AG20443 (cell line): Measurements from ENCODE around the gene TNNC1.

ENCODE experiments used
- DNase-seq: peaks from one replicate; pipeline ENCODE4 v3.0.0; 2012; ENCODE audit warnings: low spot score, mixed read lengths

TNNC1 gene

DNA sequence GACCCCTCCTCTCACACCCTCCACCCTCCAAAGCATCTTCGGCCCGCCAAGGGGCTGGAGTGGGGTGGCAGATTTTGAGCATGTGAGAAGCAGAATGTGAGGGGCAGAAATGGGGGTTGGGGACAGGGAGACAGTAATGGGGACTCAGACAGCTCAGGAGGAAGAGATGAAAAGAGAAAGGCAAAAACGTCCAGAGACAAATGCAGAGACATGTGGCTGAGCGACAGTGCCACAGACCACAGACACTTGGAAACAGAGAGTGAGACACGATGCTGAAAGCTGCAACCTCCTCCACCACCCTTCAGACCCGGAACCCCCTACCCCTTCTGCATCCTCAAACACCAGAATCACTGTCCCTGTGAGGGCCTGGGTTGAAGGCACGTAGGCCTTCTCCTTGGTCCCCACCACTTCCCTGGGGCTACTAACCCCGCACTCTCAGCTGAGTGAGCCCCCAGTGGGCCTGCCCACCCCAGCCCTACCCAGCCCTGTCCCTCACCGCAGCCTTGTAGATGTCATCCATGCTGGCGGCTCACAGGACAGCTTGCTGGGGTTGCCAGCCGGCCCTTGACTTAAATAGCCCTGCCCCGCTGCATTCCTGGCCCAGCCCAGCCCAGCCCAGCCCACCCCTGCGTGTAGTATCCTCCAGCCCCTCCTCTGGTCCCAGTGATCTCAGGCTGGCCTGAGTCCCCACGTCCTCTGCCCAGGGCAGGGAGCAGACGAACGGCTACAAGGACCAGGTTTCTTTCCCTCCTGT, at the start of gene TNNC1:
Gene TNNC1 (minus strand): TSS at position 546 of the 754 bp plus-strand sequence. CDS start 26 bp downstream, at position 520.
- peak; percentile 53 for DNase-seq

DNA sequence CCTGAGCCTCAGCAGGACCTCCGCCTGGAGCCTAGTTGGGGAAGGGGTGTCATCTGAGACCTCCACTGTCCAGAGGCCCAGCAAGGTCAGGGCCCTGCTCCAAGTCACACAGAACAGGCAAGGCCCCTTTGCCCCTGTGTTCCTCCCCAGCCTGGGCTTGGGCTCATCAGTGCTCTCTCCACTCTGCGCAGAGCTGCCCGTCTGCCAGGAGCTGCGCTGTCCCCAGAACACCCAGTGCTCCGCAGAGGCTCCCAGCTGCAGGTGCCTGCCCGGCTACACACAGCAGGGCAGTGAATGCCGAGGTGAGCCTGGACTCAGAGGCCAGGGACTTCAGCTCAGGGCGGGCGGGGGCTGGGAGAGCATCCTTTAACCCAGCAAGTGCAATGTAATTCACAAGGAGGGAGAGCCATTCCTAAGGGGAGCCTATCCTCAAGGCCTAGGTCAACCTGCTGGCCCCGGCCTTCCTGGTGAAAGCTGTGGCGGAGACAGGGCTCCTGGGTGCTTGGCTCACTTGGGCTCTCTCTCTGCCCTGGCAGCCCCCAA, 49.0 kb upstream of the TNNC1 start:
- DNase-seq, result no peak

DNA sequence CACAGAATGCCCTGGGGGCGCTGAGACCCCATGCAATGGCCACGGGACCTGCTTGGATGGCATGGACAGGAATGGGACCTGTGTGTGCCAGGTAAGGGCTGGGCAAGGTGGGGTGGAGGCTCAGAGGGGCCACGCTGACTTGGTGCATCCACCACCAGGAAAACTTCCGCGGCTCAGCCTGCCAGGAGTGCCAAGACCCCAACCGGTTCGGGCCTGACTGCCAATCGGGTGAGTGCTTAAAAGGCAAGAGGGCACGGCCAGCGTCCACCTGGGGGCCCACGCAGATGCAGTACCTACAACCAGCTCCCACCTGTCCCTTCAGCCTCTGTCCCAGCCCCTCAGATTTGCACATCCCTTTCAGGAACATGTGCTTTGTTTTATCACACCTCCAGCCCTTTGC, 48.2 kb upstream of the TNNC1 start:
- no peak for DNase-seq

DNA sequence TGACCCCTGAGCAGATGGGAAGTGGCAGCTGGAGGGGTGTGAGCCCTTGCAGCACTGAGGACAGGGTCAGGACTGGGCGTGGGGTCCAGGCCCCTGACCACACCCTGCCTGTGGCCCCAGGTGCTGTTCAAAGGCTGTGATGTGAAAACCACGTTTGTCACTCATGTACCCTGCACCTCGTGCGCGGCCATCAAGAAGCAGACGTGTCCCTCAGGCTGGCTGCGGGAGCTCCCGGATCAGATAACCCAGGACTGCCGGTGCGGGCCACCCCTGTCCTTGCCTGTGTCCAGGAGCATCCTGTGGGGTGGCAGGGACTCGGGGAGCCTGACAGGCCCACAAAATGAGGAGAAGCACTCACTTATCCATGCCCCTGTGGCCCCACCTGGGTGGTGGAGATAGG, 47.2 kb upstream of the TNNC1 start:
- no peak for DNase-seq

- peak; percentile 83 for DNase-seq
Observed at GRCh38 chr3:52498137-52499054, 44.6 kb upstream of the TNNC1 start.

DNA sequence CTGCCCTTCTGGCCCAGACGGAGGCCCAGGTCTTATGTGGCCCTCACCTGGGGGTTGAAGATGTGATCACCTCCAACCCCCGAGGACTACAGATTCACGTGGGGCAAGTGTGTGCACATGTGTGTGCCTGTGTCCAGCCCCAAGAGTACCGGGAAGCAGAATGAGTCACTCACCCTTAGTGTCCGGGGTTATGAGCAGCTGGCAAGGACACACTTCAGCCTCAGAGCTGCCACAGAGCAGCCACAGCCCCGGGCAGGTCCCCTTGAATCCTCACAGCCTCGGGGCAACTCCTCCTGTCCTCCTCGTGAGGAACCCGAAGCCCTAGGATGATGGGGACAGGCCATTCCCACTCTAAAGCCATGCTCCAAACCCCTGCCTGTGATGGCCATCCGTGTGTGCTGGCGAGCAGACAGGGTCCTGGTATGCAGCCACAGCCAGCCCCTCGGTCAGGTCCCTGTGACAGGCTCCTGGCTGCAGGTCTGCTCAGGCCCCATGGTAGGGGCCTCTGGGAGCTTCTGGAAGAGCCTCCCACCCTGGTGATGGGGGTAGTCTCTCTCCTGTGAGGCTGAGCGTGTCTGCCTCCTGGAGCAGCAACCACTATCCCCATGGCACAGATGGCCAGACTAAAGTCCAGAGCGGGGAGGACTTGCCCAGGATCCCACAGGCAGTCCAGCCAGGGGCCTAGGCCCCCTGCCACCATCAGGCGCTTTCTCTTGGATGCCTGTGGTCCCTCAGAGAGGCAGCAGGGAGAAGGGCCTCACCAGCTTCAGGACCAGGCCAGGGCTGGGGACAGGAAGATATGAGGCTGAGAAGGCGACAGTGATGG, 42.1 kb upstream of the TNNC1 start:
- DNase-seq, result peak; percentile 79

DNA sequence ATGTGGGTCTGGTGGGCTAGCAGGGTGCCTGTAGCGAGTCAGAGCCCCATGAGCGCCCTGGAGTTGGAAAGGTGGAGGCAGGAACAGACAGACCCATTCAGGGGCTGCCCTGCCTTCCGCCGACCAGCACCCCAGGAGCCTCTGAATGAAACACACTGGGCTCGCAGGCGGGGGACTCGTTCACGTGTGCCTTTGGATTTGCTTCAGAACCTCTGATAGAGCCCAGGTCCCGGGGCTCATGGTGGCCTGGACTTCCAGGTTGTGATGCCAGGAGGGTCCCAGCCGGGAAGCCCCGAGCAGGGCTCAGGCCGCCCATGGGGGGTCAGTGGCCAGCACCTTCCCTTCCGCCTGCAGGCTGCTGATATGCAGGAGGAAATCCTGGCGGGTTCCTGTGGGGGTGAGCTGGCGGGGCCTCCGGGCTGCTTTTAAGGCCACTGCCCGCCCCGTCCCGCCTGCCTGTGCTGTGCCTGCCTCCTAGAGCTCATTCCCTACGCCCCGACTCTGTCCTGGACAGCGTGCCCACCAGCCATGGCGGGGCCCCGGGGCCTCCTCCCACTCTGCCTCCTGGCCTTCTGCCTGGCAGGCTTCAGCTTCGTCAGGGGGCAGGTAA, 41.1 kb upstream of the TNNC1 start, which contains the start of gene STAB1:
Gene STAB1 (plus strand): TSS at position 453 of the 610 bp plus-strand sequence. CDS start 76 bp downstream, at position 529.
- no peak for DNase-seq

GRCh38 chr3:52494445-52494844, 40.6 kb upstream of the TNNC1 start:
- no peak for DNase-seq

GRCh38 chr3:52493232-52494017, 39.6 kb upstream of the TNNC1 start:
- DNase-seq, result no peak

DNA sequence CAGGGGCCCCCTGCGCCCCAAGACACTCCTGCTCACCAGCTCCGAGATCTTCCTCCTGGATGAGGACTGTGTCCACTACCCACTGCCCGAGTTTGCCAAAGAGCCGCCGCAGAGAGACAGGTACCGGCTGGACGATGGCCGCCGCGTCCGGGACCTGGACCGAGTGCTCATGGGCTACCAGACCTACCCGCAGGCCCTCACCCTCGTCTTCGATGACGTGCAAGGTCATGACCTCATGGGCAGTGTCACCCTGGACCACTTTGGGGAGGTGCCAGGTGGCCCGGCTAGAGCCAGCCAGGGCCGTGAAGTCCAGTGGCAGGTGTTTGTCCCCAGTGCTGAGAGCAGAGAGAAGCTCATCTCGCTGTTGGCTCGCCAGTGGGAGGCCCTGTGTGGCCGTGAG, 38.2 kb upstream of the TNNC1 start:
- DNase-seq, result no peak

GRCh38 chr3:52490939-52491526, 37.2 kb upstream of the TNNC1 start:
- no peak for DNase-seq

GRCh38 chr3:52490035-52490938, 36.4 kb upstream of the TNNC1 start:
- no peak for DNase-seq

- no peak for DNase-seq
Observed at GRCh38 chr3:52489453-52489852, 35.6 kb upstream of the TNNC1 start.

DNA sequence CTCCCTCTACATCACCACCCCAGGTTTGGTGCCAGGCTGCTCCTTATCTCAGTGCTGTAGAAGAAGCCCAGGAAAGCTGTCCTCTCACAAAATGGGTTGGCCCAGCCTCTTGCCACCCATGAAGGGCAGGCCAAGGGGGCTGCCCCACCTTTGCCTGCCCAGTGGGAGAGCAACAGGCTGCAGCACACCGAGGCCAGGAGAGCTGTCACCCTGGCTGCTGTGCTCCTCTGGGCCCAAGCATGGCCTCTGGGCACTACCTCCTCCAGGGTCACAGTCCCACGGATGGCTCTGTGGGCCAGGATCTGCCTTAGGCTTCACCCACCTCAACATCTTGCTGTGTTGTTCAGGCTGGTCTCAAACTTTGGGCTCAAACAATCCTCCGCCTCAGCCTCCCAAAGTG, 34.9 kb upstream of the TNNC1 start:
- DNase-seq, result no peak

- no peak for DNase-seq
Observed at GRCh38 chr3:52487788-52488691, 34.2 kb upstream of the TNNC1 start.

GRCh38 chr3:52487050-52487787, 33.4 kb upstream of the TNNC1 start:
- DNase-seq, result no peak
